Esophagus muscularis mucosa (tissue), 4 donors: ENCODE data around the gene IRAK2. TPM values are rescaled to one million over a fixed set of nuclear protein-coding genes. Genes with fewer than 3 reads are reported as not detected.
A peak's percentile ranks its signal among the peaks of the same experiment; 100 is the strongest.

ENCODE experiments used
- DNase-seq: peaks from one replicate; pipeline ENCODE4 v3.0.0-alpha.2; 2017; ENCODE audit errors: extremely low spot score
- H3K27ac ChIP-seq, 4 donors: fragments of 200-600 bp; sonication (generic); replicated peaks in 1 of 4; 1 replicate in 3 of 4; 2 replicates in 1 of 4; pipeline ENCODE4 v1.5.1; 2016 to 2019; ENCODE audit warnings: mild to moderate bottlenecking in 1 of 4
- H3K27me3 ChIP-seq, 4 donors: fragments of 200-600 bp; sonication (generic); one replicate each; pipeline versions ENCODE4 v1.5.1 to v1.6.0; 2016 to 2019
- H3K36me3 ChIP-seq, 4 donors: fragments of 200-600 bp; sonication (generic); one replicate each; pipeline ENCODE4 v1.5.1; 2016 to 2019
- H3K4me1 ChIP-seq, 4 donors: fragments of 200-600 bp; sonication (generic); one replicate each; pipeline ENCODE4 v1.5.1; 2016 to 2019
- H3K4me3 ChIP-seq, 4 donors: fragments of 200-600 bp; sonication (generic); 1 replicate in 2 of 4; 2 replicates in 2 of 4; pipeline ENCODE4 v1.5.1; 2016 to 2019; ENCODE audit warnings: mild to moderate bottlenecking in 4 of 4, moderate library complexity in 1 of 4
- H3K9me3 ChIP-seq, 4 donors: fragments of 200-600 bp; sonication (generic); 1 replicate in 3 of 4; 2 replicates in 1 of 4; pipeline ENCODE4 v1.5.1; 2016 to 2019
- CTCF ChIP-seq, 3 experiments: fragments of 200-600 bp in 2 of 3; fragments of 450-650 bp in 1 of 3; sonication (generic) in 2 of 3; IDR thresholded peaks; one replicate each; pipeline ENCODE4 v1.5.1; 2017 to 2019; ENCODE audit warnings: antibody characterized with exemption in 3 of 3, mild to moderate bottlenecking in 2 of 3, moderate library complexity in 1 of 3
- EP300 ChIP-seq: sonication (generic); formaldehyde crosslinking; IDR thresholded peaks from one replicate; pipeline ENCODE4 v1.6.1; 2017; ENCODE audit warnings: antibody characterized with exemption
- POLR2A ChIP-seq: fragments of 450-650 bp; IDR thresholded peaks from one replicate; pipeline ENCODE4 v1.6.1; 2017; ENCODE audit warnings: antibody characterized with exemption, moderate library complexity, mild to moderate bottlenecking, low read depth
- POLR2AphosphoS5 ChIP-seq, 2 donors: sonication (generic); formaldehyde crosslinking; IDR thresholded peaks; one replicate each; pipeline ENCODE4 v1.6.1; 2017; ENCODE audit warnings: antibody characterized with exemption in 2 of 2
- WGBS: methylation state at CpG from one replicate; pipeline ENCODE4 v1.1.5; 2018; 5-methylcytosine and 5-hydroxymethylcytosine counted together
- intact Hi-C: fragments of 100-400 bp; cut with DNase I; formaldehyde crosslinking; loops from one replicate; pipeline ENCODE4 v1.15.1; 2023
- total RNA-seq, 4 donors: library from RNA; depleted of rRNA; stranded (reverse); fragments of >200 nt; gene quantifications; one replicate each; pipeline versions ENCODE4 v1.1.0 to v1.2.1, GENCODE V29; 2016

IRAK2 gene
- total RNA-seq, 4 donors from 2014 or later, result 2.5 to 3.2 (median 2.8) TPM

- intact Hi-C loops, result no loop called here
- DNase-seq, result no peak
- Histone ChIP-seq H3K4me1 (peaks cover 0 to 12% (median 2%) of the 10 kb centered on the region in 4 donors), H3K4me3 (no peak overlapping the region), H3K27ac (no peak overlapping the region), H3K27me3 (no peaks in the 10 kb centered on the region), H3K36me3 (peaks cover 0 to 82% (median 57%) of the 10 kb centered on the region in 4 donors), H3K9me3 (no peaks in the 10 kb centered on the region)
- WGBS, result 67% methylated on average over 1 of the region's 2 CpGs
- TF ChIP-seq CTCF (IDR thresholded peaks at IDR 0.05) (peak in 1 of 3 experiments; percentile 31), POLR2AphosphoS5 (IDR thresholded peaks at IDR 0.05) (no peak)
These were observed 122.0 kb downstream of the IRAK2 start for GRCh38 chr3:10286596-10287295.

GRCh38 chr3:10287936-10288574 lies 123.3 kb downstream of the IRAK2 start:
- no peak overlapping the region for H3K4me3 ChIP-seq
- H3K27ac ChIP-seq, result no peak overlapping the region
- intact Hi-C loops, result no loop called here
- DNase-seq, result no peak
- peaks cover 0 to 84% (median 60%) of the 10 kb centered on the region in 4 donors for H3K36me3 ChIP-seq
- H3K9me3 ChIP-seq, result no peaks in the 10 kb centered on the region
- H3K4me1 ChIP-seq, result peaks cover 0 to 12% (median 5%) of the 10 kb centered on the region in 4 donors
- no peak for TF ChIP-seq POLR2A
- TF ChIP-seq POLR2AphosphoS5 (IDR thresholded peaks at IDR 0.05), result no peak
- TF ChIP-seq CTCF (IDR thresholded peaks at IDR 0.05), result no peak
- TF ChIP-seq EP300, result no peak
- 89% methylated on average over 12 of the region's 12 CpGs for WGBS
- no peaks in the 10 kb centered on the region for H3K27me3 ChIP-seq

- no peak for TF ChIP-seq CTCF (IDR thresholded peaks at IDR 0.05)
- intact Hi-C loops, result no loop called here
- no peak overlapping the region for H3K4me3 ChIP-seq
- H3K27ac ChIP-seq, result no peak overlapping the region
- WGBS, result 97% methylated on average over 11 of the region's 11 CpGs
- H3K9me3 ChIP-seq, result no peaks in the 10 kb centered on the region
- peaks cover 0 to 80% (median 57%) of the 10 kb centered on the region in 4 donors for H3K36me3 ChIP-seq
- DNase-seq, result no peak
- peaks cover 0 to 9% (median 4%) of the 10 kb centered on the region in 4 donors for H3K4me1 ChIP-seq
- no peaks in the 10 kb centered on the region for H3K27me3 ChIP-seq
These were observed 123.8 kb downstream of the IRAK2 start for GRCh38 chr3:10288575-10288960.

- TF ChIP-seq POLR2AphosphoS5 (IDR thresholded peaks at IDR 0.05) (no peak), EP300 (no peak), POLR2A (no peak), CTCF (IDR thresholded peaks at IDR 0.05) (no peak)
- Histone ChIP-seq H3K9me3 (no peaks in the 10 kb centered on the region), H3K27me3 (no peaks in the 10 kb centered on the region), H3K4me1 (peaks cover 0 to 7% (median 3%) of the 10 kb centered on the region in 4 donors), H3K4me3 (no peak overlapping the region), H3K27ac (no peak overlapping the region), H3K36me3 (peaks cover 0 to 78% (median 55%) of the 10 kb centered on the region in 4 donors)
- intact Hi-C loops, result no loop called here
- no peak for DNase-seq
- 86% methylated on average over 9 of the region's 9 CpGs for WGBS
These were observed 124.4 kb downstream of the IRAK2 start for GRCh38 chr3:10289077-10289476.
